HEK293 (cell line): ENCODE results near the gene PPA1.

ENCODE experiments used
- CTCF ChIA-PET: fragments of 350-600 bp; formaldehyde crosslinking; extraction: SDS; loops from one replicate; lab custom pipeline; 2021; ENCODE audit warnings: antibody characterized with exemption; lab: Yijun Ruan, JAX
- POLR2A ChIA-PET: fragments of 300-600 bp; formaldehyde crosslinking; extraction: SDS; loops from one replicate; lab custom pipeline; 2020; ENCODE audit warnings: antibody characterized with exemption, inconsistent platforms; lab: Yijun Ruan, JAX
- H3K27ac ChIP-seq: fragments of 200-500 bp; sonication (Bioruptor generic); 2 replicates; pipeline ENCODE4 v1.5.1; 2014; ENCODE audit warnings: low read depth, low read length, control low read depth, inconsistent platforms; ENCODE audit errors: extremely low read depth
- H3K36me3 ChIP-seq, 2 experiments: fragments of 200-500 bp in 1 of 2; sonication (Bioruptor generic) in 1 of 2; 1 replicate in 1 of 2; 2 replicates in 1 of 2; pipeline ENCODE4 v1.5.1; 2014 to 2017; ENCODE audit warnings: inconsistent platforms in 2 of 2, low read length in 2 of 2; ENCODE audit not compliant: control insufficient read depth in 2 of 2, insufficient read depth in 1 of 2
- H3K4me1 ChIP-seq: fragments of 200-500 bp; sonication (Bioruptor generic); 2 replicates; pipeline ENCODE4 v1.5.1; 2014; ENCODE audit warnings: mild to moderate bottlenecking, low read length, inconsistent platforms; ENCODE audit not compliant: control insufficient read depth, insufficient read depth
- H3K4me3 ChIP-seq: 2 replicates; pipeline ENCODE4 v1.5.1; 2011; ENCODE audit warnings: low read depth, mild to moderate bottlenecking, control low read depth, low read length, moderate library complexity
- H3K9me3 ChIP-seq: fragments of 200-500 bp; sonication (Bioruptor generic); 2 replicates; pipeline ENCODE4 v1.5.1; 2014; ENCODE audit warnings: low read depth, low read length, inconsistent platforms; ENCODE audit not compliant: control insufficient read depth, insufficient read depth
- PRDM4 ChIP-seq: fragments of 450-650 bp; formaldehyde crosslinking; IDR thresholded peaks from 2 replicates; pipeline ENCODE4 v1.5.1; 2017; ENCODE audit warnings: missing biosample characterization, missing genetic modification characterization
- ZBTB20 ChIP-seq: fragments of 450-650 bp; formaldehyde crosslinking; IDR thresholded peaks from 2 replicates; pipeline ENCODE4 v1.5.1; 2016; ENCODE audit warnings: missing biosample characterization, missing genetic modification characterization
- ZNF292 ChIP-seq: fragments of 450-650 bp; formaldehyde crosslinking; IDR thresholded peaks from 2 replicates; pipeline ENCODE4 v1.5.1; 2016; ENCODE audit warnings: low read depth, missing biosample characterization, missing genetic modification characterization, borderline replicate concordance
- ZNF335 ChIP-seq: fragments of 450-650 bp; formaldehyde crosslinking; conservative IDR thresholded peaks from 2 replicates; pipeline ENCODE4 v1.5.1; 2016; ENCODE audit warnings: missing biosample characterization, missing genetic modification characterization
- ZNF341 ChIP-seq: fragments of 450-650 bp; formaldehyde crosslinking; IDR thresholded peaks from 2 replicates; pipeline ENCODE4; 2016; ENCODE audit warnings: low read depth, missing biosample characterization, missing genetic modification characterization
- ZNF514 ChIP-seq: fragments of 450-650 bp; formaldehyde crosslinking; IDR thresholded peaks from 2 replicates; pipeline ENCODE4 v1.5.1; 2016; ENCODE audit warnings: missing biosample characterization, missing genetic modification characterization
- ZNF629 ChIP-seq: fragments of 450-650 bp; formaldehyde crosslinking; IDR thresholded peaks from 2 replicates; pipeline ENCODE4 v1.5.1; 2017; ENCODE audit warnings: missing biosample characterization, missing genetic modification characterization
- ZNF701 ChIP-seq: fragments of 450-650 bp; formaldehyde crosslinking; IDR thresholded peaks from 2 replicates; pipeline ENCODE4 v1.5.1; 2016; ENCODE audit warnings: missing biosample characterization, missing genetic modification characterization
- TF ChIP-seq, protein P1 (sequence below): fragments of 450-650 bp; formaldehyde crosslinking; conservative IDR thresholded peaks from 2 replicates; pipeline ENCODE4 v1.5.1; 2016; ENCODE audit warnings: low read depth, missing biosample characterization, missing genetic modification characterization
- TF ChIP-seq, protein P2 (sequence below): fragments of 450-650 bp; formaldehyde crosslinking; IDR thresholded peaks from 2 replicates; pipeline ENCODE4 v1.5.1; 2017; ENCODE audit warnings: missing biosample characterization, missing genetic modification characterization
- TF ChIP-seq, protein P3 (sequence below): sonication (generic); formaldehyde crosslinking; IDR thresholded peaks from 2 replicates; pipeline ENCODE4 v1.8.1; 2022; ENCODE audit warnings: mild to moderate bottlenecking, moderate library complexity, missing genetic modification reagents
- TF ChIP-seq, protein P4 (sequence below): fragments of 450-650 bp; formaldehyde crosslinking; IDR thresholded peaks from 2 replicates; pipeline ENCODE4 v1.5.1; 2016; ENCODE audit warnings: missing biosample characterization, missing genetic modification characterization, borderline replicate concordance

Gene PPA1

GRCh38 chr10:70174058-70174741 lies 59.0 kb downstream of the PPA1 start:
- Histone ChIP-seq H3K36me3 (no peaks in the 10 kb centered on the region), H3K9me3 (no peaks in the 10 kb centered on the region), H3K4me3 (no peak overlapping the region), H3K27ac (no peak overlapping the region), H3K4me1 (no peaks in the 10 kb centered on the region)
- ChIA-PET CTCF (interaction anchor here (1.0 kb wide), 1 partner anchor 23 kb away, joined by 4 read pairs; no protein-coding TSS in a partner anchor), POLR2A (interaction anchor here (1.0 kb wide), 1 partner anchor 28 kb away, joined by 4 read pairs; the partner anchor contains the start of gene TYSND1)
- TF ChIP-seq, protein P1, sequence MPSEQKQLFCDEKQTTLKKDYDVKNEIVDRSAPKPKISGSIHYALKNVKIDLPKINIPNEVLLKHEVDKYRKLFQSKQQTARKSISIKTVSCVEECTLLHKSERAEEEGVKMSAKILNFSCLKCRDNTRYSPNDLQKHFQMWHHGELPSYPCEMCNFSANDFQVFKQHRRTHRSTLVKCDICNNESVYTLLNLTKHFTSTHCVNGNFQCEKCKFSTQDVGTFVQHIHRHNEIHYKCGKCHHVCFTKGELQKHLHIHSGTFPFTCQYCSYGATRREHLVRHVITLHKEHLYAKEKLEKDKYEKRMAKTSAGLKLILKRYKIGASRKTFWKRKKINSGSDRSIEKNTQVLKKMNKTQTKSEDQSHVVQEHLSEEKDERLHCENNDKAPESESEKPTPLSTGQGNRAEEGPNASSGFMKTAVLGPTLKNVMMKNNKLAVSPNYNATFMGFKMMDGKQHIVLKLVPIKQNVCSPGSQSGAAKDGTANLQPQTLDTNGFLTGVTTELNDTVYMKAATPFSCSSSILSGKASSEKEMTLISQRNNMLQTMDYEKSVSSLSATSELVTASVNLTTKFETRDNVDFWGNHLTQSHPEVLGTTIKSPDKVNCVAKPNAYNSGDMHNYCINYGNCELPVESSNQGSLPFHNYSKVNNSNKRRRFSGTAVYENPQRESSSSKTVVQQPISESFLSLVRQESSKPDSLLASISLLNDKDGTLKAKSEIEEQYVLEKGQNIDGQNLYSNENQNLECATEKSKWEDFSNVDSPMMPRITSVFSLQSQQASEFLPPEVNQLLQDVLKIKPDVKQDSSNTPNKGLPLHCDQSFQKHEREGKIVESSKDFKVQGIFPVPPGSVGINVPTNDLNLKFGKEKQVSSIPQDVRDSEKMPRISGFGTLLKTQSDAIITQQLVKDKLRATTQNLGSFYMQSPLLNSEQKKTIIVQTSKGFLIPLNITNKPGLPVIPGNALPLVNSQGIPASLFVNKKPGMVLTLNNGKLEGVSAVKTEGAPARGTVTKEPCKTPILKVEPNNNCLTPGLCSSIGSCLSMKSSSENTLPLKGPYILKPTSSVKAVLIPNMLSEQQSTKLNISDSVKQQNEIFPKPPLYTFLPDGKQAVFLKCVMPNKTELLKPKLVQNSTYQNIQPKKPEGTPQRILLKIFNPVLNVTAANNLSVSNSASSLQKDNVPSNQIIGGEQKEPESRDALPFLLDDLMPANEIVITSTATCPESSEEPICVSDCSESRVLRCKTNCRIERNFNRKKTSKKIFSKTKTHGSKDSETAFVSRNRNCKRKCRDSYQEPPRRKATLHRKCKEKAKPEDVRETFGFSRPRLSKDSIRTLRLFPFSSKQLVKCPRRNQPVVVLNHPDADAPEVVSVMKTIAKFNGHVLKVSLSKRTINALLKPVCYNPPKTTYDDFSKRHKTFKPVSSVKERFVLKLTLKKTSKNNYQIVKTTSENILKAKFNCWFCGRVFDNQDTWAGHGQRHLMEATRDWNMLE (tag by site-specific recombination), result 0 out of 2 replicates have a peak, but pooled peaks have one; percentile 38
- TF ChIP-seq ZNF701 (no peak), PRDM4 (tag by site-specific recombination) (peak; percentile 22; the same call in 1 of the 2 replicates)

DNA sequence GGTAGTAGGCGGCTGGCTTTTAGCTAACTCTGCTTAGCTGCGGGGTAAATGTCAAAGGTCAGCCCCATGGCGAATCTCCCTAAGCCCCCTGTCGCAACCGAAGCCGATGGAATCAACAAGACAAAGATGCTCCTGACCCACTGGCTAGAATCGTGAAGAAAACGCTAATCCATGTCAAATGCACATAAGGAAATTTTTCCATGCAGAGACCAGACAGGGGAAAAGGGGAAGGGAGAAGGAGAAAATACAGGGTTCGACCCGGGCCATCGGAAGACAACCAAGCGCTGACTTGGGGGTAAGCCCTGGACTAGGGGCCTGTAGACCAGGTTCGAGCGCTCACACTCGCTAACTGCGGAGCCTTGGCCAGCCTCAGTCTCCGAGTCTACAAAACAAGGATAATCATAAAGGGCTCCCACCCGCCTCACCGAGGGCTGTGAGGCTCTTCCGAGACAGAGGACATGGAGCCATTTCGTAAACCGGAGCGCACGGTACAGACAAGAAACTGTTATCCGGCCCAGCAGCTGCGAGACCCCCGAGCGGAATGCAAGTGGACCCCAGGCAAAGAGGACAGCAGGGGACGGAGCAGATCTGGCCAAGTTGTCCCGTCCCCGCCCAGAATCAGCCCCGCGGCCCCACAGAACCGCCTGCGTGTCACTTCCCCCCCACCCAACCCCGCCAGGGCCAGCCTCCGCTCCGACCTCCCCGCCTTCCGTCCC lies 63.4 kb downstream of the PPA1 start:
- 0 out of 2 replicates have a peak, but pooled peaks cover 4% of the 10 kb centered on the region for H3K4me1 ChIP-seq
- H3K27ac ChIP-seq, result peak overlapping the region; percentile 16; the same call in 1 of the 2 replicates
- H3K9me3 ChIP-seq, result no peaks in the 10 kb centered on the region
- peak overlapping the region; percentile 87 for H3K4me3 ChIP-seq
- POLR2A ChIA-PET, result interaction anchor here (0.6 to 4.9 kb wide), 30 partner anchors 9 to 236 kb away, joined by 3 to 81 read pairs (median 5); partner anchors contain the start of genes AIFM2, EIF4EBP2, MACROH2A2 and PPA1
- CTCF ChIA-PET, result interaction anchor here (0.7 to 3.3 kb wide), 4 partner anchors 23 to 195 kb away, joined by 3 to 14 read pairs (median 4); partner anchors contain the start of gene TYSND1
- peaks cover 4 to 23% of the 10 kb centered on the region in 2 experiments; a peak in 2 of 3 replicates for H3K36me3 ChIP-seq
- TF ChIP-seq, protein P2, sequence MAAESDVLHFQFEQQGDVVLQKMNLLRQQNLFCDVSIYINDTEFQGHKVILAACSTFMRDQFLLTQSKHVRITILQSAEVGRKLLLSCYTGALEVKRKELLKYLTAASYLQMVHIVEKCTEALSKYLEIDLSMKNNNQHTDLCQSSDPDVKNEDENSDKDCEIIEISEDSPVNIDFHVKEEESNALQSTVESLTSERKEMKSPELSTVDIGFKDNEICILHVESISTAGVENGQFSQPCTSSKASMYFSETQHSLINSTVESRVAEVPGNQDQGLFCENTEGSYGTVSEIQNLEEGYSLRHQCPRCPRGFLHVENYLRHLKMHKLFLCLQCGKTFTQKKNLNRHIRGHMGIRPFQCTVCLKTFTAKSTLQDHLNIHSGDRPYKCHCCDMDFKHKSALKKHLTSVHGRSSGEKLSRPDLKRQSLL (tag by site-specific recombination), result peak; percentile 34; the same call in 1 of the 2 replicates
- TF ChIP-seq ZNF341 (peak; percentile 70), ZNF292 (tag by site-specific recombination) (no peak), ZNF514 (no peak), ZBTB20 (peak; percentile 73; the same call in 1 of the 2 replicates), ZNF335 (tag by site-specific recombination) (peak; percentile 60), ZNF629 (tag by site-specific recombination) (no peak)
- TF ChIP-seq, protein P3, sequence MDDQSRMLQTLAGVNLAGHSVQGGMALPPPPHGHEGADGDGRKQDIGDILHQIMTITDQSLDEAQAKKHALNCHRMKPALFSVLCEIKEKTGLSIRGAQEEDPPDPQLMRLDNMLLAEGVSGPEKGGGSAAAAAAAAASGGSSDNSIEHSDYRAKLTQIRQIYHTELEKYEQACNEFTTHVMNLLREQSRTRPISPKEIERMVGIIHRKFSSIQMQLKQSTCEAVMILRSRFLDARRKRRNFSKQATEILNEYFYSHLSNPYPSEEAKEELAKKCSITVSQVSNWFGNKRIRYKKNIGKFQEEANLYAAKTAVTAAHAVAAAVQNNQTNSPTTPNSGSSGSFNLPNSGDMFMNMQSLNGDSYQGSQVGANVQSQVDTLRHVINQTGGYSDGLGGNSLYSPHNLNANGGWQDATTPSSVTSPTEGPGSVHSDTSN (CRISPR knock-in tag), result no peak
- TF ChIP-seq, protein P4, sequence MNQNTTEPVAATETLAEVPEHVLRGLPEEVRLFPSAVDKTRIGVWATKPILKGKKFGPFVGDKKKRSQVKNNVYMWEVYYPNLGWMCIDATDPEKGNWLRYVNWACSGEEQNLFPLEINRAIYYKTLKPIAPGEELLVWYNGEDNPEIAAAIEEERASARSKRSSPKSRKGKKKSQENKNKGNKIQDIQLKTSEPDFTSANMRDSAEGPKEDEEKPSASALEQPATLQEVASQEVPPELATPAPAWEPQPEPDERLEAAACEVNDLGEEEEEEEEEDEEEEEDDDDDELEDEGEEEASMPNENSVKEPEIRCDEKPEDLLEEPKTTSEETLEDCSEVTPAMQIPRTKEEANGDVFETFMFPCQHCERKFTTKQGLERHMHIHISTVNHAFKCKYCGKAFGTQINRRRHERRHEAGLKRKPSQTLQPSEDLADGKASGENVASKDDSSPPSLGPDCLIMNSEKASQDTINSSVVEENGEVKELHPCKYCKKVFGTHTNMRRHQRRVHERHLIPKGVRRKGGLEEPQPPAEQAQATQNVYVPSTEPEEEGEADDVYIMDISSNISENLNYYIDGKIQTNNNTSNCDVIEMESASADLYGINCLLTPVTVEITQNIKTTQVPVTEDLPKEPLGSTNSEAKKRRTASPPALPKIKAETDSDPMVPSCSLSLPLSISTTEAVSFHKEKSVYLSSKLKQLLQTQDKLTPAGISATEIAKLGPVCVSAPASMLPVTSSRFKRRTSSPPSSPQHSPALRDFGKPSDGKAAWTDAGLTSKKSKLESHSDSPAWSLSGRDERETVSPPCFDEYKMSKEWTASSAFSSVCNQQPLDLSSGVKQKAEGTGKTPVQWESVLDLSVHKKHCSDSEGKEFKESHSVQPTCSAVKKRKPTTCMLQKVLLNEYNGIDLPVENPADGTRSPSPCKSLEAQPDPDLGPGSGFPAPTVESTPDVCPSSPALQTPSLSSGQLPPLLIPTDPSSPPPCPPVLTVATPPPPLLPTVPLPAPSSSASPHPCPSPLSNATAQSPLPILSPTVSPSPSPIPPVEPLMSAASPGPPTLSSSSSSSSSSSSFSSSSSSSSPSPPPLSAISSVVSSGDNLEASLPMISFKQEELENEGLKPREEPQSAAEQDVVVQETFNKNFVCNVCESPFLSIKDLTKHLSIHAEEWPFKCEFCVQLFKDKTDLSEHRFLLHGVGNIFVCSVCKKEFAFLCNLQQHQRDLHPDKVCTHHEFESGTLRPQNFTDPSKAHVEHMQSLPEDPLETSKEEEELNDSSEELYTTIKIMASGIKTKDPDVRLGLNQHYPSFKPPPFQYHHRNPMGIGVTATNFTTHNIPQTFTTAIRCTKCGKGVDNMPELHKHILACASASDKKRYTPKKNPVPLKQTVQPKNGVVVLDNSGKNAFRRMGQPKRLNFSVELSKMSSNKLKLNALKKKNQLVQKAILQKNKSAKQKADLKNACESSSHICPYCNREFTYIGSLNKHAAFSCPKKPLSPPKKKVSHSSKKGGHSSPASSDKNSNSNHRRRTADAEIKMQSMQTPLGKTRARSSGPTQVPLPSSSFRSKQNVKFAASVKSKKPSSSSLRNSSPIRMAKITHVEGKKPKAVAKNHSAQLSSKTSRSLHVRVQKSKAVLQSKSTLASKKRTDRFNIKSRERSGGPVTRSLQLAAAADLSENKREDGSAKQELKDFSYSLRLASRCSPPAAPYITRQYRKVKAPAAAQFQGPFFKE, result no peak
